Measurements from ENCODE around the gene DHRSX. TPM values are rescaled to one million over a fixed set of nuclear protein-coding genes. Genes with fewer than 3 reads are reported as not detected.

DHRSX gene
- total RNA-seq, 1 donor from 2014 or later: 65.4 TPM

GRCh38 chrX:2487366-2487765 lies 13.4 kb downstream of the DHRSX start:
- Mint-ChIP-seq H3K4me1 (ENCODE audit: low read depth) (peaks cover 16% of the 10 kb centered on the region), H3K9me3 (ENCODE audit: low read depth) (no peaks in the 10 kb centered on the region), H3K36me3 (ENCODE audit: insufficient read depth) (peaks cover 43% of the 10 kb centered on the region), H3K27ac (peak overlapping the region; percentile 59), H3K4me3 (ENCODE audit: low read depth) (no peak overlapping the region), H3K27me3 (no peaks in the 10 kb centered on the region)
- no peak for DNase-seq (ENCODE audit: low spot score, unreplicated experiment)
- TF ChIP-seq CTCF (IDR thresholded peaks at IDR 0.05; ENCODE audit: unreplicated experiment): no peak

- no peak for TF ChIP-seq CTCF (IDR thresholded peaks at IDR 0.05; ENCODE audit: unreplicated experiment)
- Mint-ChIP-seq H3K9me3 (ENCODE audit: low read depth) (no peaks in the 10 kb centered on the region), H3K4me3 (ENCODE audit: low read depth) (no peak overlapping the region), H3K27ac (peak overlapping the region; percentile 59), H3K36me3 (ENCODE audit: insufficient read depth) (peaks cover 43% of the 10 kb centered on the region), H3K4me1 (ENCODE audit: low read depth) (peaks cover 9% of the 10 kb centered on the region), H3K27me3 (no peaks in the 10 kb centered on the region)
- DNase-seq (ENCODE audit: low spot score, unreplicated experiment): no peak
Observed at GRCh38 chrX:2486476-2487133, 14.2 kb downstream of the DHRSX start.

- Mint-ChIP-seq H3K27me3 (no peaks in the 10 kb centered on the region), H3K36me3 (ENCODE audit: insufficient read depth) (peaks cover 40% of the 10 kb centered on the region), H3K9me3 (ENCODE audit: low read depth) (no peaks in the 10 kb centered on the region), H3K4me3 (ENCODE audit: low read depth) (no peak overlapping the region), H3K27ac (peak overlapping the region; percentile 65), H3K4me1 (ENCODE audit: low read depth) (peaks cover 5% of the 10 kb centered on the region)
- TF ChIP-seq CTCF (IDR thresholded peaks at IDR 0.05; ENCODE audit: unreplicated experiment): no peak
- no peak for DNase-seq (ENCODE audit: low spot score, unreplicated experiment)
Observed at GRCh38 chrX:2485789-2486345, 14.9 kb downstream of the DHRSX start.

GRCh38 chrX:2484721-2485648 lies 15.8 kb downstream of the DHRSX start:
- no peak for TF ChIP-seq CTCF (IDR thresholded peaks at IDR 0.05; ENCODE audit: unreplicated experiment)
- Mint-ChIP-seq H3K27me3 (no peaks in the 10 kb centered on the region), H3K4me3 (ENCODE audit: low read depth) (no peak overlapping the region), H3K36me3 (ENCODE audit: insufficient read depth) (peaks cover 37% of the 10 kb centered on the region), H3K9me3 (ENCODE audit: low read depth) (peaks cover 2% of the 10 kb centered on the region), H3K27ac (peak overlapping the region; percentile 76), H3K4me1 (ENCODE audit: low read depth) (peaks cover 5% of the 10 kb centered on the region)
- no peak for DNase-seq (ENCODE audit: low spot score, unreplicated experiment)

GRCh38 chrX:2484256-2484655 lies 16.5 kb downstream of the DHRSX start:
- no peak for TF ChIP-seq CTCF (IDR thresholded peaks at IDR 0.05; ENCODE audit: unreplicated experiment)
- Mint-ChIP-seq H3K9me3 (ENCODE audit: low read depth) (peaks cover 7% of the 10 kb centered on the region), H3K27me3 (no peaks in the 10 kb centered on the region), H3K4me3 (ENCODE audit: low read depth) (no peak overlapping the region), H3K4me1 (ENCODE audit: low read depth) (peaks cover 5% of the 10 kb centered on the region), H3K27ac (peak overlapping the region; percentile 76), H3K36me3 (ENCODE audit: insufficient read depth) (peaks cover 38% of the 10 kb centered on the region)
- no peak for DNase-seq (ENCODE audit: low spot score, unreplicated experiment)

Data from progenitor cell of endocrine pancreas (in vitro differentiated cells).